H1 (cell line): ENCODE results near the gene CBFA2T2. TPM values are rescaled to one million over a fixed set of nuclear protein-coding genes. Genes with fewer than 3 reads are reported as not detected.

Source experiments
- RFX5 ChIP-seq: IDR thresholded peaks from 2 replicates; pipeline ENCODE4 v1.6.1; 2011; ENCODE audit warnings: low read depth, low read length, improper control_type of control experiment, borderline replicate concordance
- polyA plus RNA-seq, 7 experiments: library from polyadenylated mRNA; depleted of rRNA in 3 of 7; stranded (reverse) in 5 of 7; unstranded in 2 of 7; fragments of >200 nt in 5 of 7; fragments of 200-250 nt in 2 of 7; gene quantifications; 1 replicate in 5 of 7; 2 replicates in 1 of 7; 4 replicates in 1 of 7; pipeline versions ENCODE4 v1.2.1 to v1.2.3, GENCODE V29; 2011 to 2013; ENCODE audit warnings: missing spikeins in 2 of 7, mixed read lengths in 2 of 7
- total RNA-seq: library from RNA; stranded (reverse); fragmentation: NEBNext Ultra II Directional; extraction: Animal tissue kit (Norgen Biotek cat#: 25700); gene quantifications from 2 replicates; pipeline ENCODE4 v1.2.1, GENCODE V29; 2021

CBFA2T2 gene
- total and polyA plus RNA-seq, 2 of the 8 experiments (the other 6 are each of a cell fraction or from before 2014, with no cell fraction given) = 11.6 to 12.9 TPM

GRCh38 chr20:33658929-33659328 lies 169.0 kb downstream of the CBFA2T2 start (continued):
- TF ChIP-seq RFX5 = no peak
